OCI-LY1 (cell line): ENCODE measurements around the gene ARHGDIG.

Experiments used
- H2AFZ ChIP-seq: fragments of 200-600 bp; sonication (generic), shearing (Covaris generic); 2 replicates; pipeline ENCODE4 v1.6.0; 2014; ENCODE audit warnings: antibody characterized with exemption, mild to moderate bottlenecking, low read length
- H3F3A ChIP-seq: fragments of 200-600 bp; sonication (generic), shearing (Covaris generic); 2 replicates; pipeline ENCODE4 v1.6.0; 2014; ENCODE audit warnings: mild to moderate bottlenecking, antibody characterized with exemption, low read length, moderate library complexity; ENCODE audit not compliant: insufficient read depth
- H3K27ac ChIP-seq: fragments of 200-600 bp; sonication (generic); 2 replicates; pipeline ENCODE4 v1.5.1; 2014; ENCODE audit warnings: low read length, mixed run types, mild to moderate bottlenecking, low read depth; ENCODE audit not compliant: poor library complexity, severe bottlenecking
- H3K27me3 ChIP-seq: fragments of 200-600 bp; sonication (generic); 2 replicates; pipeline ENCODE4 v1.6.0; 2014; ENCODE audit warnings: antibody characterized with exemption, mild to moderate bottlenecking, low read length, moderate library complexity; ENCODE audit not compliant: insufficient read depth
- H3K36me3 ChIP-seq: fragments of 200-600 bp; sonication (generic); 2 replicates; pipeline ENCODE4 v1.6.1; 2014; ENCODE audit warnings: mild to moderate bottlenecking, antibody characterized with exemption, low read length, moderate library complexity, mixed read lengths; ENCODE audit not compliant: insufficient read depth
- H3K4me1 ChIP-seq: fragments of 200-600 bp; sonication (generic); 2 replicates; pipeline ENCODE4 v1.5.1; 2014; ENCODE audit warnings: mild to moderate bottlenecking, low read length, moderate library complexity; ENCODE audit not compliant: insufficient read depth, severe bottlenecking
- H3K4me2 ChIP-seq: fragments of 200-600 bp; sonication (generic), shearing (Covaris generic); 2 replicates; pipeline ENCODE4 v1.6.1; 2014; ENCODE audit warnings: low read length
- H3K4me3 ChIP-seq: fragments of 200-600 bp; sonication (generic); 2 replicates; pipeline ENCODE4 v1.5.1; 2014; ENCODE audit warnings: low read length, low read depth, mild to moderate bottlenecking, mixed read lengths; ENCODE audit not compliant: poor library complexity, severe bottlenecking
- H3K79me2 ChIP-seq: fragments of 200-600 bp; shearing (Covaris generic); 2 replicates; pipeline ENCODE4 v1.6.1; 2016; ENCODE audit warnings: mixed run types, low read length, mixed read lengths; ENCODE audit not compliant: insufficient read depth
- H3K9ac ChIP-seq: fragments of 200-600 bp; sonication (generic), shearing (Covaris generic); 2 replicates; pipeline ENCODE4 v1.6.1; 2014; ENCODE audit warnings: mild to moderate bottlenecking, low read length, mixed read lengths
- H3K9me2 ChIP-seq: fragments of 200-600 bp; sonication (generic), shearing (Covaris generic); 2 replicates; pipeline ENCODE4 v1.6.1; 2014; ENCODE audit warnings: low read depth, mild to moderate bottlenecking, low read length, mixed read lengths
- H3K9me3 ChIP-seq: fragments of 200-600 bp; shearing (Covaris generic); 2 replicates; pipeline ENCODE4 v1.6.1; 2014; ENCODE audit warnings: low read length, mixed read lengths
- H4K20me1 ChIP-seq: fragments of 200-600 bp; sonication (generic), shearing (Covaris generic); 2 replicates; pipeline ENCODE4 v1.6.0; 2016; ENCODE audit warnings: mild to moderate bottlenecking, low read length; ENCODE audit not compliant: insufficient read depth
- EZH2 ChIP-seq: fragments of 200-600 bp; sonication (generic), shearing (Covaris generic); IDR thresholded peaks from 2 replicates; pipeline ENCODE4 v1.8.0; 2017; ENCODE audit warnings: borderline replicate concordance, mixed run types, mild to moderate bottlenecking, antibody characterized with exemption, low read length, moderate library complexity, mixed read lengths
- TF ChIP-seq, protein P1 (sequence below): fragments of 200-600 bp; sonication (generic), shearing (Covaris generic); IDR thresholded peaks from 2 replicates; pipeline ENCODE4 v1.5.1; 2017; ENCODE audit warnings: mild to moderate bottlenecking, antibody characterized with exemption, low read length, moderate library complexity, mixed read lengths

The ARHGDIG gene

DNA sequence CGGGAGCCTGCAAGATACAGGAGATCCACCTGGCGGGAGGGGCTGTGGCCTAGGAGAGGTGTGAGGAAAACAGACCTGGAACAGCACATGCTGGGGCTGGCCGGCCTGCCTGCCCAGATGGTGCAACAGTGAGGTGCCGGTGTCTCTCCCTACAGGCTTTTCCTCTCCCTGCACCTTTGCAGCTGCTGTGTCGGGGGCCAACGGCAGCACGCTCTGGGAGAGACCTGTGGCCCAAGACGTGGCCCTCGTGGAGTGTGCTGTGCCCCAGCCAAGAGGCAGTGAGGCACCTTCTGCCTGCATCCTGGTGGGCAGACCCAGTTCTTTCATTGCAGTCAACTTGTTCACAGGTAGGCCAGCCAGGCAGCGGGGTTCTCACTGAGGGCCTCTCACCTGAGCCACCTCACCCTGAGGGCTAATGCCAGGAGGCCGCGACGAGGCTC, 20.6 kb upstream of the ARHGDIG start:
- no peaks in the 10 kb centered on the region for H3K27me3 ChIP-seq
- no peaks in the 10 kb centered on the region for H3K9me2 ChIP-seq
- no peak overlapping the region for H3K4me3 ChIP-seq
- peaks cover 40% of the 10 kb centered on the region for H3K36me3 ChIP-seq
- H3K27ac ChIP-seq = no peak overlapping the region
- H4K20me1 ChIP-seq = no peaks in the 10 kb centered on the region
- H3K79me2 ChIP-seq = no peaks in the 10 kb centered on the region
- H3K9me3 ChIP-seq = no peaks in the 10 kb centered on the region
- TF ChIP-seq, protein P1, sequence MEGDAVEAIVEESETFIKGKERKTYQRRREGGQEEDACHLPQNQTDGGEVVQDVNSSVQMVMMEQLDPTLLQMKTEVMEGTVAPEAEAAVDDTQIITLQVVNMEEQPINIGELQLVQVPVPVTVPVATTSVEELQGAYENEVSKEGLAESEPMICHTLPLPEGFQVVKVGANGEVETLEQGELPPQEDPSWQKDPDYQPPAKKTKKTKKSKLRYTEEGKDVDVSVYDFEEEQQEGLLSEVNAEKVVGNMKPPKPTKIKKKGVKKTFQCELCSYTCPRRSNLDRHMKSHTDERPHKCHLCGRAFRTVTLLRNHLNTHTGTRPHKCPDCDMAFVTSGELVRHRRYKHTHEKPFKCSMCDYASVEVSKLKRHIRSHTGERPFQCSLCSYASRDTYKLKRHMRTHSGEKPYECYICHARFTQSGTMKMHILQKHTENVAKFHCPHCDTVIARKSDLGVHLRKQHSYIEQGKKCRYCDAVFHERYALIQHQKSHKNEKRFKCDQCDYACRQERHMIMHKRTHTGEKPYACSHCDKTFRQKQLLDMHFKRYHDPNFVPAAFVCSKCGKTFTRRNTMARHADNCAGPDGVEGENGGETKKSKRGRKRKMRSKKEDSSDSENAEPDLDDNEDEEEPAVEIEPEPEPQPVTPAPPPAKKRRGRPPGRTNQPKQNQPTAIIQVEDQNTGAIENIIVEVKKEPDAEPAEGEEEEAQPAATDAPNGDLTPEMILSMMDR = no peak
- TF ChIP-seq EZH2 = no peak
- H3K4me1 ChIP-seq = no peaks in the 10 kb centered on the region
- H2AFZ ChIP-seq = no peak overlapping the region
- H3K4me2 ChIP-seq = no peak overlapping the region
- no peaks in the 10 kb centered on the region; the same call in 1 of the 2 replicates for H3F3A ChIP-seq
- no peak overlapping the region for H3K9ac ChIP-seq

DNA sequence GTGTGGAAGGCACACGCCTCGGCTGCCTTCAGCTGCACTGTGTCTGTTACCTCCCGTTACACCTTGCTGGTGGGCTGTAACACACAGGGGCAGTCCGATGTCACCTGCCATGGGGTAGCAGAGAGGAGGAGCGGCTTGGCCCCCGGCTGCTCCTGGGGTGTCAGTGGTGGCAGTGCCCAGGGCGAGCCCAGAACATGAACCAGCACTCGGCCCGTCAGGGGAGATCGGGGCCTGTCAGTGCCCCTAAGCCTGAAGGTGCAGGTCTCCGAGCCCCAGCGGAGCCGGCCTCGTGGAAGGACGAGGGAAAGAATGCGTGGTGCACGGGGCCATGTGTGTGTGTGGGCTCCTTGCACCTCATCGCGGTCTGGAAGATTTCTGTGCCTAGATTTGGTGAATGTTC, 20.1 kb upstream of the ARHGDIG start:
- no peaks in the 10 kb centered on the region for H4K20me1 ChIP-seq

DNA sequence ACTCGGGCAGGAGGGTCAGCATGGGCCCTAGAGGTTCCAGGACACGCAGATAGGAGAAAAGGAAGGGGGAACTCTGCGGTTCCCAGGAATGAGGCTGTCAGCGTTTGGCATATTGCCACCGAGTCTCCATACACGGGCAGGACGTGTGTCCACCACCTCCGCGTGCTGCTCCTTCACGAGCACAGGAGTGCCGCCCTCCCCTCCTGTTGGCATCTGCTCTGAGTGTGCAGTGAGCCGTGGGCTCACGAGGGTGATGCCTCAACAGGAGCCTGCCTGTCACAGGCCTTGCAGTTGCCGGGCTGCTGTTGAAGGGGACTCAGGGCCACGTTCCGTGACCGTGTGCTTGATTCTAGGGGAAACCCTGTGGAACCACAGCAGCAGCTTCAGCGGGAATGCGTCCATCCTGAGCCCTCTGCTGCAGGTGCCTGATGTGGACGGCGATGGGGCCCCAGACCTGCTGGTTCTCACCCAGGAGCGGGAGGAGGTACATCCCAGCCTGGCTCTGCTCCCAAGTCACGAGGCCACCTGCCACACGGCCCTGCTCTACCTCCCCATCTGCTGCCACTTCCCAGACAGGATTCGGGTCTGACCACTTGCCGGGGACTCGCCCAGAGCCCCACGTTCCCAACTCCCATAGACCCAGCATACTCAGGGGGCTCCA, 19.2 kb upstream of the ARHGDIG start:
- Histone ChIP-seq H3K4me1 (no peaks in the 10 kb centered on the region), H4K20me1 (no peaks in the 10 kb centered on the region), H3K36me3 (peaks cover 28% of the 10 kb centered on the region)

More for the DNA sequence above, 20.1 kb upstream of the ARHGDIG start:
- no peak for TF ChIP-seq EZH2
- Histone ChIP-seq H3K36me3 (peaks cover 36% of the 10 kb centered on the region), H3K27ac (no peak overlapping the region), H3K27me3 (no peaks in the 10 kb centered on the region), H3K4me3 (no peak overlapping the region), H3K4me2 (no peak overlapping the region), H3F3A (no peaks in the 10 kb centered on the region; the same call in 1 of the 2 replicates), H3K79me2 (no peaks in the 10 kb centered on the region), H3K9ac (no peak overlapping the region), H3K4me1 (no peaks in the 10 kb centered on the region), H3K9me2 (no peaks in the 10 kb centered on the region), H2AFZ (no peak overlapping the region), H3K9me3 (no peaks in the 10 kb centered on the region)

More for the DNA sequence above, 19.2 kb upstream of the ARHGDIG start:
- no peak overlapping the region for H3K4me2 ChIP-seq
- no peak overlapping the region for H2AFZ ChIP-seq
- TF ChIP-seq, protein P1 = no peak
- TF ChIP-seq EZH2 = no peak
- no peaks in the 10 kb centered on the region for H3F3A ChIP-seq
- no peak overlapping the region for H3K9ac ChIP-seq
- H3K27ac ChIP-seq = no peak overlapping the region
- H3K27me3 ChIP-seq = no peaks in the 10 kb centered on the region
- no peaks in the 10 kb centered on the region for H3K9me3 ChIP-seq
- no peaks in the 10 kb centered on the region for H3K79me2 ChIP-seq
- no peak overlapping the region for H3K4me3 ChIP-seq
- no peaks in the 10 kb centered on the region for H3K9me2 ChIP-seq
